T-helper 22 cell (primary cell): ENCODE data around the gene PDE6A.

ENCODE experiments used
- DNase-seq: peaks from one replicate; pipeline ENCODE4 v3.0.0-alpha.2; 2020; ENCODE audit warnings: low read depth

Gene PDE6A

DNA sequence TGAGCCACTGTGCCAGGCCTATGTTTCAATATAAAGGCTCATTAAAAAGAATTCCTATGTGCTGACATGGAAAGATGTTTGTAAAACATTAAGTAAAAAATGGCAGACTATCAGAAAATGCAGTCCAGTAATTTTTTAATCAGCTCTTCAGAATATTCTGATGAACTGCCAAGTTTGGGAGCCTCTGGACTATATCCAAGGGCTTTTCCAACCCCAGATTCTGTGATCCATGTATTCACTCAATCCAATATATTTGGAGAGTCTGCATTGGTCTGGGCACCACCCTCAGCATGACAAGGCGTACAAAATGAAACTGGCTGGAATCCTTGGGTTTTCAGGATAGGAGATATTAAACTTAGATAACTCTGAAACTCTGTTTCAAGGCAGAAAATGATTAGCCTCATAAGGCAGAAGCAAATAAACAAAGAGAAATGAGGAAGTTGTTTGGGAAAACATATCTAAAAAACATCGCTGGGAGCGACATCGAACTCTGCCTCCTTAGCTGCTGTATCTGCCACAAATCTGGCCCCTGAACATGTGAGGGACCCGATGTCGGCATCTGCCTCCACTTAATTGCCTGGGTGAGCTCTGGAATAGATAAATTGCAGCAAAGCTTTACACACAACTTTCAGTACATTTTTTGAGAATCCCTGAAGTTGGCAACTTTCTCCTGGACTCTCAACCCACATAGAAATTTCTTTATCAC, 14.4 kb downstream of the PDE6A start:
- DNase-seq: no peak

DNA sequence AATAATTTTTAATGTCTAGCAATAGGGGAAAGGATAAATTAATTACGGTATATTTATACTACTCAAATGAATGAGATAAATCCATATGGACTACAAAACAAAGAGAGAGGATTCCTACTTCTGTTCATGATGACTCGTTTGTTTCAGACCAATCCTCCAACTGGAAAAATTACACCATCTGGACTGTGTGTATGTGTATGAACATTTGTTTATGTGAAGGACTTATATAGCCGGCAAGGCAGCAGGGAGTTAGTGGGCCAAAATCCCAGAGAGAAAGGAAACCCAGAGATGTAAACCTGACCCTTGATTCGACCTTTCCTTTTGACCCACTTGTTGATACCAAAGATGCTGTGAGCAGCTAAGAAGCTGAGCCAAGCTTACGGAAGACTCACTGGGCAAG, 20.1 kb downstream of the PDE6A start:
- DNase-seq: no peak

GRCh38 chr5:149922950-149923349, 21.6 kb downstream of the PDE6A start:
- no peak for DNase-seq

- DNase-seq: no peak
Measured at GRCh38 chr5:149921597-149921996, 23.0 kb downstream of the PDE6A start.

GRCh38 chr5:149917073-149917676, 27.4 kb downstream of the PDE6A start:
- DNase-seq: no peak

DNA sequence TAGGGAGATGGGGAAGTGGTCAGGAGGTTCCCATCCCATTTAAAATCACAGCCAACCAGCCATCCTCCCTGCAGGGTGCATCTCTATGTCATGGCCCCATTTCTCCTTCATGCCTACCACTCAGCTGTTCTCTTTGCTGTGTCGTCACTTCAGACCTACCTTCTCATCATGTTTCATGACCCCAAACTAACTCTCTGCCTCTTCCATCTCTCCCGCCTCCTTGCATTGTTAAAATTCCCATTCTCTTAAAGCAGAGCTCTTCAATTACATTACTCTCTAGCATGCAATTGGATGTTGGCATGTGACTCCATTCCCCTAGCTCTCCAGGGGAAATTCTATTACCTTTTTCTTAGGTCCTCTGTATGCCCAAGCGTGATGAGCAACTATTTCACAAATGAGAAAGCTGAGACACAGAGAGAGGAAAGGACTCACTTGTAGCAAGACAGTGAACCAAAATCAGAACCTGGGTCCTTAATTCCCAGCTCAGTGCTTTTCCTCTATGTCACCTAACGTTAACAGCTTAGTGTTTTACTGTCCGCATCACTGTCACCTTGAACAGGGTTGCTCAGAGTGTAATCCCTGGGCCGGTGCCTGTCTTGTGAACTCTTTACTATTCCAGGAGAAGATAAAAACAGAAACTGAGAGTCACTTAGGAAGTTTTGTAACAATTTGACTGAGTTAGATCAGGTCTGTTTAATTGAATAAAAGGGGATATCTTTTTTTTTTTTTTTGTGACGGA, 28.1 kb downstream of the PDE6A start:
- no peak for DNase-seq

GRCh38 chr5:149915392-149916260, 29.0 kb downstream of the PDE6A start:
- DNase-seq: no peak

- no peak for DNase-seq
Measured at GRCh38 chr5:149913436-149914419, 30.9 kb downstream of the PDE6A start.

- DNase-seq: no peak
Measured at GRCh38 chr5:149912226-149912871, 32.2 kb downstream of the PDE6A start.

- DNase-seq: no peak
Measured at GRCh38 chr5:149911031-149911430, 33.6 kb downstream of the PDE6A start.

DNA sequence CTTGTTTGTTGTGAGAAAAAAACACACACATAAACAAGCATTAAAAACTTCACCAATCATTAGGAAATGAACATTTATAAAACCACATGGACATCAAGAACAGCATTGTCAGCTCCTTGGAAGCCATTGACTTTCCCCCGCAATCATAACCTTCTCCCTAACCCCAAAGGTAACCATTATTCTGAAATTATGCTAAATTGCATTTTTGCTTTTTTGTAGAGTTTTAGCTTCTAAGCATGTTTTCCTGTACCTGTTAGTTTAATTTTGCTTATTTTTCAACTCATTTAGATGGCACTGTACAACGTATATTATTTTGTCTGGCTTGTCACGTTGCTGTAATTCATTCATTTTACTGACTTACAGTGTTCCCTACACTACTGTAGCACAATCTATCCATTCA, 36.8 kb downstream of the PDE6A start:
- no peak for DNase-seq

DNA sequence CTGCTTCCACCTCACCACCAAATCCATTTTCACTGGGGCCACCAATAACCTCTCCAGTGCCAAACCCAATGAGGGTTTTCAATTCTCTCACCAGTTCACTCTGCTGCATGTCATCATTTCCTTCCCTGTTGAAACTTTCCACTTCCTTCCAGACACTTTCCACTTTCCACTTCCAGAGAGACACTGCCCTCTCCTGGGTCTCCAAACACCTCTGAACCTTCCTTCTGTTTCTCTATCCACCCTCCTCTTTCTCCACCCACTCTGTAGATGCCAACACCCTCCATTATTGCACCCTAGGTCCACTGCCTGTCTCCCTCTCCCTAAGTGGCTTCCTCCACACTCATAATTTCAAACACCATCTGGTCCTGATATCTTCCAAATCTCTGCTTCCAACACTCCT, 39.6 kb downstream of the PDE6A start:
- no peak for DNase-seq

- DNase-seq: no peak
Measured at GRCh38 chr5:149904293-149904886, 40.2 kb downstream of the PDE6A start.

DNA sequence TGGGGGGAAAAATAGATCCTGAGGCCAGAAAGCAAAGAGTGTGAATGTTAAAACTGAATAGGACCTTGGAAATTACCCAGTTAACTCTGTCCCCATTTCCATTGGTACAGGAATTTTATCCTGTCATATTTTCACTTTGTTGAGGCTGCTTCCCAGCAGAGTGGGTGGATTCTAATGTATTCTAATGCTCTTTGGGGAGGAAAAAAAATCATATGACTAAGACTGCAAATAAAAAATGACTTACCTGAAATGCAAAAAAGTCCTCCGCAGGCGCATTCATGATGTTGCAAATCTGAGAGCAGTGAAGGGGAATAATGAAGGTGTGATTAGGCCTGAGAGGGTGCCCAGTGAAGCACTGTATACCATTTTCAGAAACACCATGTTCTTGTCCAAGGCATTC, 41.2 kb downstream of the PDE6A start:
- no peak for DNase-seq

DNA sequence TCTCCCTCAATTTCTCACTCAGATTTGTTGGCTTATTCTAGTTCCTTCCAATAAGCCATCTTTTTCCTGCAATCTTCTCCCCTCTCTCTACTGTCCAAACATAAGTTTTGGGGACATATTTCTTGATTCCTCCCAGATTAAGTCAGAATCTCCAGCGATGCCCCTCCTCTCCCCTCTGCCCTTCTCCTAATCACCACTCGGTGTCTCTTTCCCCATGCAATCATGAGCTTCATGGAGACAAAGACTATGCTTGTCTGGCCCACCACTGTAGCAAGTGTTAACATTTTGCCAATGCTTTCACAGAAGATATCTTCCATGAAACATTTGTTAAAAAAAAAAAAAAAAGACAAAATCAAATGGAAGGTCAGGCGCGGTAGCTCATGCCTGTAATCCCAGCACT, 42.4 kb downstream of the PDE6A start:
- no peak for DNase-seq

- no peak for DNase-seq
Measured at GRCh38 chr5:149901511-149901910, 43.1 kb downstream of the PDE6A start.

DNA sequence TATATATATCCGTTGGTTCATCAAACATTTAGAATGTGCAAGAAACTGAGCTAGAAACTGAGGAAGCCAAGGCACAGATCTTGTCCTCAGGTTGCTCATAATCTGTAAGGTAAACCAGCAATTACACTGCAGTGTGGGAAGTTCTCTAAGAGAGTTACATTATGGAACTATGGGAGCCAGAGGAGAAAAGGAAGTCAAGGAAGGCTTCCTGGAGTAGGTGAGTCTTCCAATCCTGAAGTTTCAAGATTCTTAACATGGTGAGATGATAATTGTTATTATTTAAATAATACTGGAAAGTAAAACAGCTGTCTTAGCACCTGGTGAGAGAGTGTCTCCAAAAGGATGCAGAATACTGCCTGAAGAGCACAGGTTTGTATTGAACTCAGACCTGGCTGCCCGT, 44.2 kb downstream of the PDE6A start:
- no peak for DNase-seq

GRCh38 chr5:149898811-149899210, 45.8 kb downstream of the PDE6A start:
- no peak for DNase-seq

GRCh38 chr5:149895416-149896345, 48.9 kb downstream of the PDE6A start:
- no peak for DNase-seq
